ENCODE data around the gene PARP16. TPM values are rescaled to one million over a fixed set of nuclear protein-coding genes. Genes with fewer than 3 reads are reported as not detected.
A peak's percentile ranks its signal among the peaks of the same experiment; 100 is the strongest.
"Not testable (repeated sequence)": the region's sequence is repeated elsewhere in the genome, so short reads cannot be mapped to it uniquely, and the experiment has no call there.

PARP16 gene
- total and polyA plus RNA-seq, 8 donors = 2.6 to 17.5 (median 6.7) TPM

DNA sequence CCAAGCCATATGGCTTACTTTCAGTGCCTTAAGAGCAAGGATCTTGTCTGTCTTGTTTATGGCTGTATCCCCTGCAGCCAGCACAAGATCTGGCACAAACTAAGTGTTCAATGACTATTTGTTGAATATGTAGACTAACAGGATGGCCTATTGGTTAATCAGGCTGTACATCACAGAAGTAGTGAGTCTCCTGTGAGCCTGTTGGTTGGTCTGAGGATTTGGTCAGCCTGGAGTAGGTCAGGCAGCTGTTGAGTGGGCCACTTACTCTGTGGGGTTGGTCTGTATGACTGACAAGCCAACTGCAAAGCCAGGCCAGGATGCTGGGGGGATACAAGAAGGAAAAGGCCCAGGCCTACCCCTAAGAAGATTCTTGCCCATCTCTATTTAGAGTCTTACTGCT, 42.0 kb downstream of the PARP16 start:
- intact Hi-C loops (cut with DNase I; ENCODE audit: low total_unique reads) = no loop called here
- Histone ChIP-seq H3K4me3 (no peak overlapping the region), H3K4me1 (peaks cover 0 to 35% (median 15%) of the 10 kb centered on the region in 4 donors), H3K27me3 (no peaks in the 10 kb centered on the region), H3K27ac (peak overlapping the region in 4 of 5 donors; percentile 62 to 80 (median 67)), H3K36me3 (peaks cover 0 to 7% (median 5%) of the 10 kb centered on the region in 4 donors), H3K9me3 (no peaks in the 10 kb centered on the region)
- TF ChIP-seq POLR2A (IDR thresholded peaks at IDR 0.05) (no peak), POLR2AphosphoS5 (IDR thresholded peaks at IDR 0.05) (no peak)
- DNase-seq = no peak

- intact Hi-C loops (cut with DNase I; ENCODE audit: low total_unique reads); DNase-seq; H3K4me3 ChIP-seq; H3K36me3 ChIP-seq; H3K4me1 ChIP-seq; H3K27me3 ChIP-seq; H3K27ac ChIP-seq; H3K9me3 ChIP-seq: not testable (repeated sequence)
- 93 to 97% (median 96%) methylated on average over 7 to 8 of the region's 8 CpGs for WGBS, 5 donors
Measured at GRCh38 chr15:65236443-65236842, 50.2 kb downstream of the PARP16 start.

GRCh38 chr15:65233696-65234095, 53.0 kb downstream of the PARP16 start:
- 78 to 92% (median 85%) methylated on average over 5 of the region's 5 CpGs for WGBS, 5 donors
- intact Hi-C loops (cut with DNase I; ENCODE audit: low total_unique reads) = no loop called here
- peaks cover 0 to 9% (median 0%) of the 10 kb centered on the region in 4 donors for H3K4me1 ChIP-seq
- H3K27me3 ChIP-seq = no peaks in the 10 kb centered on the region
- H3K36me3 ChIP-seq = no peaks in the 10 kb centered on the region
- H3K9me3 ChIP-seq = no peaks in the 10 kb centered on the region
- no peak overlapping the region for H3K27ac ChIP-seq
- no peak for DNase-seq
- H3K4me3 ChIP-seq = no peak overlapping the region
- TF ChIP-seq POLR2A (IDR thresholded peaks at IDR 0.05) = no peak
- no peak for TF ChIP-seq EP300 (IDR thresholded peaks at IDR 0.05)
- TF ChIP-seq POLR2AphosphoS5 (IDR thresholded peaks at IDR 0.05) = no peak
- TF ChIP-seq, protein P1, sequence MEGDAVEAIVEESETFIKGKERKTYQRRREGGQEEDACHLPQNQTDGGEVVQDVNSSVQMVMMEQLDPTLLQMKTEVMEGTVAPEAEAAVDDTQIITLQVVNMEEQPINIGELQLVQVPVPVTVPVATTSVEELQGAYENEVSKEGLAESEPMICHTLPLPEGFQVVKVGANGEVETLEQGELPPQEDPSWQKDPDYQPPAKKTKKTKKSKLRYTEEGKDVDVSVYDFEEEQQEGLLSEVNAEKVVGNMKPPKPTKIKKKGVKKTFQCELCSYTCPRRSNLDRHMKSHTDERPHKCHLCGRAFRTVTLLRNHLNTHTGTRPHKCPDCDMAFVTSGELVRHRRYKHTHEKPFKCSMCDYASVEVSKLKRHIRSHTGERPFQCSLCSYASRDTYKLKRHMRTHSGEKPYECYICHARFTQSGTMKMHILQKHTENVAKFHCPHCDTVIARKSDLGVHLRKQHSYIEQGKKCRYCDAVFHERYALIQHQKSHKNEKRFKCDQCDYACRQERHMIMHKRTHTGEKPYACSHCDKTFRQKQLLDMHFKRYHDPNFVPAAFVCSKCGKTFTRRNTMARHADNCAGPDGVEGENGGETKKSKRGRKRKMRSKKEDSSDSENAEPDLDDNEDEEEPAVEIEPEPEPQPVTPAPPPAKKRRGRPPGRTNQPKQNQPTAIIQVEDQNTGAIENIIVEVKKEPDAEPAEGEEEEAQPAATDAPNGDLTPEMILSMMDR (IDR thresholded peaks at IDR 0.05) = no peak

DNA sequence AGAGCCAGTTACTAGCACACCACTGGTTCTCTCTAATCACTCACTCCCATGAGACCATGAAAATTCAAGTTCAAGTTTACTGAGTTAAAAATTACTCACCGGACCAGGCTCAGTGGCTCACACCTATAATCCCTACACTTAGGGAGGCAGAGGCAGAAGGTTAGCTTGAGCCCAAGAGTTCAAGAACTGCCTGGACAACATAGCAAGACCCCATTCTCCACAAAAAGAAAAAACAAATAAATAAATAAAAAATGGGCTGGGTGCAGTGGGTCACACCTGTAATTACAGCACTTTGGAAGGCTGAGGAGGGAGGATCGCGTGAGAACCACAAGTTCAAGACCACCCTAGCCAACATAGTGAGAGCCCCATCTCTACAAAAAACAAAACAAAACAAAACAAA, 54.2 kb downstream of the PARP16 start:
- H3K9me3 ChIP-seq = no peaks in the 10 kb centered on the region
- intact Hi-C loops (cut with DNase I; ENCODE audit: low total_unique reads) = no loop called here
- H3K4me1 ChIP-seq = peaks cover 0 to 3% (median 0%) of the 10 kb centered on the region in 4 donors
- H3K27ac ChIP-seq = no peak overlapping the region
- no peak for TF ChIP-seq EP300 (IDR thresholded peaks at IDR 0.05)
- no peak for TF ChIP-seq POLR2A (IDR thresholded peaks at IDR 0.05)
- WGBS, 5 donors = 77 to 100% (median 97%) methylated on average over 3 of the region's 3 CpGs
- no peak for DNase-seq
- no peak overlapping the region for H3K4me3 ChIP-seq
- H3K27me3 ChIP-seq = no peaks in the 10 kb centered on the region
- H3K36me3 ChIP-seq = no peaks in the 10 kb centered on the region

DNA sequence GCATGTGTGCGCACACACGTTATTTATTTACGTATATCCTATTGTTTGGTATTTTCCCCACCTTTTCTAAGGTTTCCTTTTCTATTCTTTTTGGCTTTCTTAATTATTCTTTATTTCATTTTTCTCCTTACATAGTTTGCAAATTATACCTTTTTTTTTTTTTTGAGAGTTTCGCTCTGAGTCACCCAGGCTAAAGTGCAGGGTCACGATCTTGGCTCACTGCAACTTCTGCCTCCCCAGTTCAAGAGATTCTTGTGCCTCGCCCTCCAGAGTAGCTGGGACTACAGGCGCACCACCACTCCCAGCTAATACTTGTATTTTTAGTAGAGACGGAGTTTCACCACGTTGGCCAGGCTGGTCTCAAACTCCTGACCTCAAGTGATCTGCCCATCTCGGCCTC, 55.4 kb downstream of the PARP16 start:
- Histone ChIP-seq H3K27ac (no peak overlapping the region), H3K4me1 (no peaks in the 10 kb centered on the region), H3K36me3 (no peaks in the 10 kb centered on the region), H3K9me3 (no peaks in the 10 kb centered on the region), H3K27me3 (no peaks in the 10 kb centered on the region), H3K4me3 (no peak overlapping the region)
- TF ChIP-seq, protein P1 (IDR thresholded peaks at IDR 0.05) = no peak
- TF ChIP-seq EP300 (IDR thresholded peaks at IDR 0.05) = no peak
- TF ChIP-seq POLR2A (IDR thresholded peaks at IDR 0.05) = no peak
- no peak for TF ChIP-seq POLR2AphosphoS5 (IDR thresholded peaks at IDR 0.05)
- WGBS, 5 donors = 89 to 92% (median 90%) methylated on average over 10 of the region's 10 CpGs
- intact Hi-C loops (cut with DNase I; ENCODE audit: low total_unique reads) = no loop called here
- DNase-seq = no peak

- H3K36me3 ChIP-seq; H3K4me1 ChIP-seq; DNase-seq; H3K4me3 ChIP-seq; H3K27me3 ChIP-seq; H3K27ac ChIP-seq; H3K9me3 ChIP-seq; intact Hi-C loops (cut with DNase I; ENCODE audit: low total_unique reads): not testable (repeated sequence)
- WGBS, 5 donors = 58 to 80% (median 72%) methylated on average over 4 to 8 of the region's 10 CpGs; no CpG with 5 or more reads in 1 of the 5 donors
Measured at GRCh38 chr15:65226901-65227300, 59.8 kb downstream of the PARP16 start.
